Measurements from ENCODE around the gene MAML3. TPM values are rescaled to one million over a fixed set of nuclear protein-coding genes. Genes with fewer than 3 reads are reported as not detected.

The MAML3 gene
- total and polyA plus RNA-seq, 2 of the 13 experiments (the other 11 are each of a cell fraction or from before 2014, with no cell fraction given): 0.05 to 0.13 TPM

GRCh38 chr4:139815778-139816601 lies 338.0 kb downstream of the MAML3 start:
- in situ Hi-C loops (cut with HindIII; ENCODE audit: extremely low pct_ligation_motif_present, low pct_unique_long_range_greater_than_20kb) (no loop called here), intact Hi-C loops (cut with micrococcal nuclease; ENCODE audit: unreplicated experiment) (no loop called here)
- CTCF ChIA-PET (ENCODE audit: low intra/inter-chr PET ratio, low total read pairs): no interaction called here
- Histone ChIP-seq H3K27me3 (ENCODE audit: control insufficient read depth in 1 of 2, insufficient read depth in 2 of 2, low read length in 2 of 2) (peaks cover 3 to 38% of the 10 kb centered on the region in 2 experiments; a peak in 4 of 5 replicates), H2AFZ (ENCODE audit: low read length) (no peak overlapping the region), H4K20me1 (ENCODE audit: insufficient read depth, low read length) (no peaks in the 10 kb centered on the region), H3K9me3 (ENCODE audit: low read length) (peaks cover 3% of the 10 kb centered on the region), H3K79me2 (ENCODE audit: insufficient read depth, low read length) (no peaks in the 10 kb centered on the region), H3K27ac (ENCODE audit: extremely low read length, insufficient read depth, low read length) (no peak overlapping the region), H3K36me3 (replicated peaks in 1 of 2; ENCODE audit: control insufficient read depth in 1 of 2, insufficient read depth in 2 of 2, low read length in 2 of 2) (no peaks in the 10 kb centered on the region), H3K9ac (ENCODE audit: insufficient read depth, low read depth, low read length) (no peak overlapping the region), H3K4me1 (ENCODE audit: insufficient read depth, low read length) (peaks cover 7% of the 10 kb centered on the region; the same call in 1 of the 2 replicates), H3K4me3 (replicated peaks in 1 of 3; ENCODE audit: insufficient read depth in 1 of 3, low read depth in 2 of 3, low read length in 3 of 3) (no peak overlapping the region), H3K4me2 (ENCODE audit: low read depth, low read length) (no peak overlapping the region)
- POLR2A ChIA-PET: no interaction called here
- FAIRE-seq (no peak), ATAC-seq (no peak), DNase-seq (ENCODE audit: low spot score) (no peak)
- 54% methylated on average over 24 of the region's 24 CpGs for WGBS (ENCODE audit: low lambda C conversion rate)
- no TSS peak for BruUV-seq (replicated peaks)
- TF ChIP-seq ZBTB8A (CRISPR knock-in tag; IDR thresholded peaks at IDR 0.05; ENCODE audit: borderline replicate concordance, low read depth) (no peak), PCBP2 (optimal IDR thresholded peaks at IDR 0.05; ENCODE audit: low read depth, low read length, poor library complexity, severe bottlenecking) (no peak), ZNF30 (CRISPR knock-in tag; IDR thresholded peaks at IDR 0.05) (no peak)

GRCh38 chr4:139814323-139815015 lies 339.5 kb downstream of the MAML3 start:
- in situ Hi-C loops (cut with HindIII; ENCODE audit: extremely low pct_ligation_motif_present, low pct_unique_long_range_greater_than_20kb) (no loop called here), intact Hi-C loops (cut with micrococcal nuclease; ENCODE audit: unreplicated experiment) (loop anchor here (5.0 kb wide), 1 partner anchor 48 kb away; no protein-coding TSS in a partner anchor)
- Histone ChIP-seq H3K4me3 (replicated peaks in 1 of 3; ENCODE audit: insufficient read depth in 1 of 3, low read depth in 2 of 3, low read length in 3 of 3) (no peak overlapping the region), H3K27me3 (ENCODE audit: control insufficient read depth in 1 of 2, insufficient read depth in 2 of 2, low read length in 2 of 2) (peaks cover 3 to 38% of the 10 kb centered on the region in 2 experiments; a peak in 4 of 5 replicates), H3K9ac (ENCODE audit: insufficient read depth, low read depth, low read length) (no peak overlapping the region), H3K9me3 (ENCODE audit: low read length) (peaks cover 10% of the 10 kb centered on the region), H3K27ac (ENCODE audit: extremely low read length, insufficient read depth, low read length) (no peak overlapping the region), H3K36me3 (replicated peaks in 1 of 2; ENCODE audit: control insufficient read depth in 1 of 2, insufficient read depth in 2 of 2, low read length in 2 of 2) (no peaks in the 10 kb centered on the region), H4K20me1 (ENCODE audit: insufficient read depth, low read length) (no peaks in the 10 kb centered on the region), H3K79me2 (ENCODE audit: insufficient read depth, low read length) (no peaks in the 10 kb centered on the region), H3K4me1 (ENCODE audit: insufficient read depth, low read length) (peaks cover 12% of the 10 kb centered on the region), H3K4me2 (ENCODE audit: low read depth, low read length) (no peak overlapping the region), H2AFZ (ENCODE audit: low read length) (no peak overlapping the region)
- BruUV-seq (replicated peaks): no TSS peak
- POLR2A ChIA-PET: no interaction called here
- 4% methylated on average over 8 of the region's 8 CpGs for WGBS (ENCODE audit: low lambda C conversion rate)
- ATAC-seq (no peak), FAIRE-seq (no peak), DNase-seq (ENCODE audit: low spot score) (no peak)
- CTCF ChIA-PET (ENCODE audit: low intra/inter-chr PET ratio, low total read pairs): no interaction called here
- no peak for TF ChIP-seq NFKB2 (CRISPR knock-in tag; IDR thresholded peaks at IDR 0.05; ENCODE audit: borderline replicate concordance)
- no peak for TF ChIP-seq ATF1 (CRISPR knock-in tag; IDR thresholded peaks at IDR 0.05)
- no peak for TF ChIP-seq XBP1 (CRISPR knock-in tag; IDR thresholded peaks at IDR 0.05)
- TF ChIP-seq NCOA5 (CRISPR knock-in tag; IDR thresholded peaks at IDR 0.05): no peak
- TF ChIP-seq NR0B2 (CRISPR knock-in tag; IDR thresholded peaks at IDR 0.05): no peak
- TF ChIP-seq KLF15 (CRISPR knock-in tag; IDR thresholded peaks at IDR 0.05; ENCODE audit: borderline replicate concordance): no peak
- no peak for TF ChIP-seq E2F1 (CRISPR knock-in tag; IDR thresholded peaks at IDR 0.05)
- no peak for TF ChIP-seq ATF5 (CRISPR knock-in tag; IDR thresholded peaks at IDR 0.05; ENCODE audit: low read depth)
- no peak for TF ChIP-seq ZNF33A (CRISPR knock-in tag; IDR thresholded peaks at IDR 0.05; ENCODE audit: borderline replicate concordance)
- TF ChIP-seq ZBTB1 (CRISPR knock-in tag; IDR thresholded peaks at IDR 0.05; ENCODE audit: borderline replicate concordance): no peak

All from HepG2 (cell line).